HG03571 (cell line): ENCODE results near the gene ADAM12.

ENCODE experiments used
- ATAC-seq: cut with Tn5 transposase; IDR thresholded peaks from one replicate; pipeline ENCODE4 v1.9.1; 2021; ENCODE audit not compliant: unreplicated experiment

The ADAM12 gene

DNA sequence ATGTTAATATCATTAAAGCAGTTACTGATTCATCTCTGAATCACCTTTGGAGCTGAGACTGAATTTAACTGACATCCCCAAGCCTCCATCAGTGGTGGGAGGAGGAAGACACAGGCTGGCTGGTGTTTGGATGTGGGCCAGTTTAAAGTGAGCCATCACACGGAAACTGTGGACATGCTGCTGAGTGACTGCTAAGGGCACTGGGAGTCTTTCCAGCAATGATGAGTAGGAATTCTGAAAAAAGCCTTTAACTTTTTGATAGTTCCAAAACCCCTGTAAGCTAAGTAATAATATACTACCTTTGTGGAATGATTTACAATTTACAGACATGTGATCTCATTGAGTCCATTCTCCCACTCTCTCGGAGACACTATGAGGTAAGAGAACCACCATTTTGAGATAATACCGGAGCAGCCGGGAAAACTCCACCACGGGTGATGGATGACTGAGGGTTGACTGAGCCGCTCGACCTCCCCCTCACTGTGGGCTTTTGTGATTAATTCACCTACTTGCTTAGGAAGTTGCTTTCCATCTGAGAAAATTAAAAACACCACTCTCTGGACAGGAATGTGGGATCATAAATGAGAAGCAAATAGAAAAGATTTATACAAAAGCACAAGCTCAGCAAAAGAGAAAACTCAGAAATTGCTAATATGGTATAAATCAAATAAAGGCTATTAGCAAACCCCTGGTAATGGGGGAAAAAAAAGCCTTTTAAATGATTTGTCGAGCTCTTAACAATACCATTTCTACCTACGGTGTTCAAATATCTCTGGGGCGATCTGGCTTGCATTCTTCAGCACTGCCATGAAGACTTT is 297.2 kb downstream of the ADAM12 start:
- ATAC-seq, result no peak

GRCh38 chr10:126090443-126090842 is 297.8 kb downstream of the ADAM12 start:
- no peak for ATAC-seq

DNA sequence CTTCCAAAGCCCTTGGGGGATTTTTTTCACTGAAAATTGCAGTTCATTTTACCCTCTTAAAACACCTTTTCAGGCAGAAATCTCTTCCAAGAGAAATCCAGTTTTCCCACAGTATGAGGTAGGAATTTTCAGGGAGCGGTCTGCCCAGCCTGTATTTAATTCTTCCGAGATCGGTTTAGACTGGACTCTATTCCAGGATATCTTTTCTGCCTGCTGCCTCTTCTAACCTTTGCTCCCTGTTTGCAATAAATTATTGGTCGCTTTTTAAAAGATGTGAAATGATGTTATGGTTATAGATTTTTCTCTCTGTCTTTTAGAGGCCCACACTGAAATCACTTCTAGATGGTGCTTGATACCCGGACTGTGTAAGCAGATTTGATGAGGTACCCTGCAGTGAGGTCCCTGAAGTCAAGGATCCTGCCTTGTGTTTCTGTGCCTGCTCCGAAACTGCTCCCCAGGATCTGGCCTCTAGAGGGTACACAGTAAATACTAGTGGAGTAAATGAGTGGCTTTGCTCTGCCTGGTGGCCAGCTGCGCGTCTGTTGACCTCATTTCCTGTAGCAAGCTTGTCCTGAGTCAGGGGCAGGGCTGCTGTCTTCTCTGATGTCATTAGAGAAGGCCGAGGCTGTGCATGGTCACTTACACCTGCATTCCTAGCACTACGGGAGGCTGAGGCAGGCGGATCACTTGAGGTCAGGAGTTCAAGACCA is 300.3 kb downstream of the ADAM12 start:
- ATAC-seq, result no peak

GRCh38 chr10:126087153-126087680 is 301.1 kb downstream of the ADAM12 start:
- ATAC-seq, result no peak

GRCh38 chr10:126085806-126086205 is 302.5 kb downstream of the ADAM12 start:
- ATAC-seq, result no peak

- ATAC-seq, result no peak
Measured at GRCh38 chr10:126084369-126084768, 303.9 kb downstream of the ADAM12 start.

GRCh38 chr10:126083009-126083408 is 305.3 kb downstream of the ADAM12 start:
- no peak for ATAC-seq

DNA sequence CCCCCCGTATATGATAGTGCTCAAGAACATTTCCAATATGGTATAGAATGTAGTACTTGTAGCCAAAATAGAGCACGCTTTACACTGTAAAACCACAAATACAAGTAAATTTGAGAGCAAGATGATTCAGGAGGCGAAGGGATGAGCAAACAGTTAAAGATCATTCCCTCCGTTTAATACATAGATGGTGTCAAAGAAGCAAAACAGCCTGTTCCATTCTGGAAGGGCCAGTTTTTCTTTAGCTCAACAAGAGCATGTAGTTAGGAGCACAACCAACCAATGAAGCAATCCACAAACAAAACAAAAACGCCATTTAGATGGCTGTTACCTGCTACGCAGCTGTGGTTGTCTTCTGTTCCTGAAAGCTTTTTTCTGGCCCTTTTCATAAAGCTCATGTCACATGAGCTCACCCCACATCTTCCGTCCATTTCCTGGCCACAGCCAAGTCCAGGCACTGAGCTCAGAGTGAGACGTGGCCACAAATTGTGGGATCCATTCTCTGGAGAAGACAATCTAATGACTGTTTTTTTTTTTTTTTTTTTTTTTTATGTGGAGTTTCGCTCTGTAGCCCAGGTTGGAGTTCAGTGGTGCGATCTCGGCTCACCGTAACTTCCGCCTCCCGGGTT is 306.3 kb downstream of the ADAM12 start:
- ATAC-seq, result no peak

DNA sequence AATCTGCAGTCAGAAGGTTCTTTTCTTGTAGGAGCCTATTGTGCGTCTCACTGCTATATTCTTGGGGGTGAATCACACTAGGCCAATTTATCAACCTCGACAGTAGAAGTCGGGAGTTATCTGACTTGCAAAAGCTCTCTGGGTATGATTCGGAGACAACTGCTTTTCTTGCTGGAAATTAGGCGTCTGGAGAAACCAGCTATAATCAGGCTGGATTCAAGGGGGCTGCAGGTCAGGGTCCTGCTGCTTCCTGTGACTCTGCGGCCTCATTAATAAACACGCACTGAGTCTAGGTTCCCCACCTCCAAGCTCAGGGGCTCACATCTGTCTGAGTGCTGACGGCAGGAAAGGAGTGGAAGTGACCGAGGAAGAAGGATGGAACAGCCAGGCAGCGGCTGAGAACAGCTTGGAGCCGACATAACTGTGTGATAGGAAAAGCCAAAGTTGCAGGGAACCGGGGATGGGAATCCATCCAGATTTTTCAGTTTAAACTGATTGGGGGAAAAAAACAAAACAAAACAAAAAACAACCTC is 307.3 kb downstream of the ADAM12 start:
- no peak for ATAC-seq

DNA sequence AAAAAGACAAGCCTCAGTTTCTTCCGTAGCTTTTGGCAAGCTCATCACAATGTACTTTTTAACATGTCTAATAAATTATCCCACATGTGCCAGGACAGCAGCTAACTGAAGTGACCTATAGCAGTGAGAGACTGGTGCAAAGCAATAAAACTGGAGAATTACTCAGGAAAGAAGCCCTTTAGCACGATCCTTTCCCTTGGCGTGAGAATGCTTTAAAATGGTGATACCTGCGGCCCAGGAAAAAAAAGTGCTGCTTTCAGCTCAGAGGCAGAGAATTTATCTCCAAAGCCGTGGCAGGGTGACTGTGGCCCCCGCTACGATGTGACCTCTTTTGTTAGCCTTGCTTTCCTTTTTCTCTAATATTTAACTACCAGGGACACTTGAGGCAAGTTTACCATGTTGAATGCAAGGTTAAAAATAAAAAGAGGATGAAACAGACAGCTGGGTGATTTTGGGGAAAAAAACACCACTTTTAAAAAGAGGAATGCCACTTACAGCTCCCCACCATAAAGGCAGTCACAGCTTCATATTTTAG is 307.9 kb downstream of the ADAM12 start:
- no peak for ATAC-seq

DNA sequence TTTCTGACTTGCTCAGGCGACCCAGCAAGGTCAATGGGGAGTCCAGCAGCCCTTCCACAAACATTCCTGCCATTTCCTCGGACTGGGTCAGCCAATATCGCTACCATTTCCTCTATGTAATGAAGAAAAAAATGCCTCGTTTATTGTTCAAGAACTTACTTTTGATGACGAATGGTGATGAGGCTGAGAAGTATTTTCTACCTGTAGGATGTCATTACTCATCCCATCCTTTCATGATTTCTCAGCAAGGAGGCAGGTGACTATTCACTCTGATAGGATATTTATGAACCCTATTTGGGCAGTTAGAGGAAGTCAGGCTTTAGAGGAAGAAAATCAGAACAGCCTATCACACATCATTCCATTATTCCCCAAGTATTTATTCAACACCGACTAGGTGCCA is 313.3 kb downstream of the ADAM12 start:
- ATAC-seq, result no peak

DNA sequence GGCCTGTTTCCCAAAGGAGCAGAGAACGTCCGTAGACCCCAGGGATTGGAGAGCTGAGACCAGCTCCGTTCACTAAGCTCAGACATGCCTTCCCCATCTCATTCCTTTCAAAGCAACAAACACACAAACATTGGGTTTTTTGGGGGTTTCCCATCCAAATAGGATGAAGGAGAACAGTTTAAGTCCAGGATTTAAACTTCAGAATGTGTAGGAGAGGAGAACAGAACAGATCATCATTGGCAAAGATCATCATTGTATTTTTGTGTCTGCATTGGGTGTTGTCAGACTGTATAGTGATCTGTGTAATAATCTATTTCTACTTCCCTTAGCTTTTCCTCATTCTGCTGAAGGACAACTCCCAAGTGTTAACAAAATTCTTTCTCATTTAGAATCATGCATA is 314.0 kb downstream of the ADAM12 start:
- ATAC-seq, result no peak

DNA sequence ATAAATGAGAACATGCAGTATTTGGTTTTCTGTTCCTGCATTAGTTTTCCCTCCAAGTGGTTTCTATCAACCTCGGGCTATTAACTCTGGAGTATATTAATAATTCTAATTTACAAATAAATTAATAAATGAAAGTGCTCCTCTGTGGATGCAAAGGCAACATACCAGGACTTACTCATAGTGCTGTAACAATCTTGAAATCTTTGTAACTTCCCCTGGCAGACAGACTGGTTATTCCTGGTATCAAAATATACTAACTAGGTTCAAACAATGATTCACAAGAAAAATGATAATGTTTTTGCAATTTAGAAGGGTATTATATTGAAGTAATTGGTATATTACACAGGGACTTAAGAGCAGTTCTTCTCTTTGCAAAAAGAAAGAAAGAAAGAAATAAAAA is 314.7 kb downstream of the ADAM12 start:
- ATAC-seq, result no peak

- ATAC-seq, result no peak
Measured at GRCh38 chr10:126072622-126073021, 315.7 kb downstream of the ADAM12 start.

DNA sequence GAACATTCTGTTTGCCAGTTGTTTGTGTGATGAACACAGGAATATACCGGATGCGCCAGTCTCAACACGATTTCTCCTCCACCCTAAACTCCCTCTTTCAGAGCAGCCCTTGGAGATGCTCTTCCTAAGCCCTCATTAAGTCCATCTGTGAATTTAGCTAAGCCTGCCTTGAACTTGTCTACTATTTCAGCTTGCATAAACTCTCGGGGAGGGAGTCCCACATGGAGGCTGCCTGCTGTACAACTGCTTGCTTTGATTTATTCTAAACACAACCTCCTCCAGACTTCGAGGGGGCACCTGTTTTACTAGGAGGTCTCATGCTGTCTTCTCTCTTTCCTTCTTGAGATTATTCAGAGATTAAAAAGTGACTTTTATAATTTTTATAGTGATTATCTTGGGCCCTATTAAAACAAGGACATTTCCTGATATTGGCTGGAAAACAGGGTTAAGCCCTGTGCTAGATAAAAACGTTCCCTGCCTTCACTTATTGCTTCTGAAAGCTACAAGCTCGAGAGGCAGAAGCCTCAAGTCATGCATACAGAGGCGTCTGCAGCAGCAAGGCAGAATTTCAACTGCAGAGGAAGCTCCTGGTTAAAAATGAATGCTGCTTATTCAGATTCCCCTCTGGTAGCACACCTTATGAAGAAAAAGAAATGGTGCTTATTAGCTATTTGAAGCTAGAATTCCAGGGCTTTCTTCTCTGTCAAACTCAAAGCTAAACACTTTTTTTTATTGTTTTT is 317.6 kb downstream of the ADAM12 start:
- ATAC-seq, result no peak

- ATAC-seq, result no peak
Measured at GRCh38 chr10:126068322-126068721, 320.0 kb downstream of the ADAM12 start.

DNA sequence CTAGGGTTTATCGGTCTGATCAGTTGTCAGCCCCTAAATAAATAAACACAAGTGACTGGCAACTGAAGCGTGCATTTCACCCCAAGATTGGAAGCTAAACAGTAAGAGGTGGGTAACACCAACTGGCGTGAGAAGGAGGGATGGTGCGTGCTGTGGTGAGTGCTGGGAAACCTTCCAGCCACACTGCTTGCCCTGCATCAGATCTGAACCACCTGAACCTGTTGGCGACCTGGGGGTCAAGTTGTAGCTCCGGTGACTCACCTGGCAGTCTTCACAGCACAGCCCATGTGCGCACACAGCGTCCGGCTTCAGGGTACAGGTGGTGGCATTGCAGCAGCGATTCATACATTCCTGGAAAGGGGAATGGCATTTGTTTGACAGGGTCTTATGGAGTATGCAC is 321.8 kb downstream of the ADAM12 start:
- no peak for ATAC-seq

- no peak for ATAC-seq
Measured at GRCh38 chr10:126065751-126066377, 322.4 kb downstream of the ADAM12 start.

GRCh38 chr10:126064512-126064911 is 323.8 kb downstream of the ADAM12 start:
- no peak for ATAC-seq

GRCh38 chr10:126063353-126063791 is 324.9 kb downstream of the ADAM12 start:
- no peak for ATAC-seq
